Progenitor cell of endocrine pancreas (in vitro differentiated cells): ENCODE data around the gene FNDC3A. TPM values are rescaled to one million over a fixed set of nuclear protein-coding genes. Genes with fewer than 3 reads are reported as not detected.

Source experiments
- DNase-seq: peaks from one replicate; pipeline ENCODE4 v3.0.0; 2021; ENCODE audit warnings: low spot score; ENCODE audit not compliant: unreplicated experiment
- H3K27ac Mint-ChIP-seq: 2 replicates; pipeline ENCODE4 v1.8.0; 2021; ENCODE audit warnings: mild to moderate bottlenecking, moderate library complexity, mixed read lengths
- H3K27me3 Mint-ChIP-seq: 2 replicates; pipeline ENCODE4 v1.8.0; 2021; ENCODE audit warnings: mixed read lengths
- H3K36me3 Mint-ChIP-seq: 2 replicates; pipeline ENCODE4 v1.8.0; 2022; ENCODE audit warnings: mixed read lengths; ENCODE audit not compliant: insufficient read depth
- H3K4me1 Mint-ChIP-seq: 2 replicates; pipeline ENCODE4 v1.8.0; 2021; ENCODE audit warnings: low read depth, mixed read lengths
- H3K4me3 Mint-ChIP-seq: 2 replicates; pipeline ENCODE4 v1.8.0; 2021; ENCODE audit warnings: low read depth, mild to moderate bottlenecking, moderate library complexity, mixed read lengths
- H3K9me3 Mint-ChIP-seq: 2 replicates; pipeline ENCODE4 v1.8.0; 2021; ENCODE audit warnings: low read depth, mixed read lengths
- total RNA-seq: library from RNA; stranded (reverse); gene quantifications from 2 replicates; pipeline ENCODE4 v1.2.1, GENCODE V29; 2021
- TF ChIP-seq, protein P1 (sequence below): fragments of 200-600 bp; sonication (generic); IDR thresholded peaks from one replicate; pipeline ENCODE4 v1.5.0; 2021; ENCODE audit warnings: antibody characterized with exemption, mild to moderate bottlenecking; ENCODE audit not compliant: unreplicated experiment

Gene FNDC3A
- total RNA-seq, 1 donor from 2014 or later = 116 TPM

DNA sequence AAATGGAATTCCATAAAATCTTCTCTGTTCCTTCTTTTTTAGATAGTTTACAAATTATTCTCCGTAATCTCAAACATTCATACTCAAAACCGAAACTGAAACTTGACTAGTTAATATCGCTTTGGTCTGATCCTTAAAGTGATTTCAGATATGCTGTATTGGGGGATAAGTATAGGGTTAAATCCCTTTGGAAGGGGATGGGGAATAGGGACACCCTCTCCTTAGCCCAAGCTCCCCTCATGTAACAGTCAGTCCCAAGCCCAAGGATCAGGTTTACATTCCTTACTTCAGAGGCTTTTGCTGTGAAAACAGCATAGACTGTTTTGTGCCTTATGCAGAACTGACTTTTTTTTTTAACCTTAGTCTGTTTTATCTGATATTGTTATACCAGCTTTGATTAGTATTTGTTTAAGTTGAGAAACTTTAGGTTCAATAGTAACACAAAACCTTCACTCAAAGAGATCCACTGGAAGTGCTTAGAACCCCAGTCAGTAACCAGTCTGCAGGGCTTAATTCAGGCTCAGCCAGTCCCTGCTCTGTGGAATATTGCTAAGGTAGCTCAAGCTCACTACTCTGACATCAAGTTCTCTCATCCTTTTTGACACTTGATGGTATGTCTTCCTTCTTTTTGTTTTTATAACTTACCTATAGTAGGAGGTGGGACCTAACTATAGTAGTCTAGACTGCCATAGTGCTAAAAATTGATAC is 282.5 kb downstream of the FNDC3A start:
- Mint-ChIP-seq H3K27ac (no peak overlapping the region), H3K27me3 (no peaks in the 10 kb centered on the region), H3K4me3 (no peak overlapping the region), H3K9me3 (no peaks in the 10 kb centered on the region), H3K36me3 (peaks cover 21% of the 10 kb centered on the region), H3K4me1 (no peaks in the 10 kb centered on the region)
- TF ChIP-seq, protein P1, sequence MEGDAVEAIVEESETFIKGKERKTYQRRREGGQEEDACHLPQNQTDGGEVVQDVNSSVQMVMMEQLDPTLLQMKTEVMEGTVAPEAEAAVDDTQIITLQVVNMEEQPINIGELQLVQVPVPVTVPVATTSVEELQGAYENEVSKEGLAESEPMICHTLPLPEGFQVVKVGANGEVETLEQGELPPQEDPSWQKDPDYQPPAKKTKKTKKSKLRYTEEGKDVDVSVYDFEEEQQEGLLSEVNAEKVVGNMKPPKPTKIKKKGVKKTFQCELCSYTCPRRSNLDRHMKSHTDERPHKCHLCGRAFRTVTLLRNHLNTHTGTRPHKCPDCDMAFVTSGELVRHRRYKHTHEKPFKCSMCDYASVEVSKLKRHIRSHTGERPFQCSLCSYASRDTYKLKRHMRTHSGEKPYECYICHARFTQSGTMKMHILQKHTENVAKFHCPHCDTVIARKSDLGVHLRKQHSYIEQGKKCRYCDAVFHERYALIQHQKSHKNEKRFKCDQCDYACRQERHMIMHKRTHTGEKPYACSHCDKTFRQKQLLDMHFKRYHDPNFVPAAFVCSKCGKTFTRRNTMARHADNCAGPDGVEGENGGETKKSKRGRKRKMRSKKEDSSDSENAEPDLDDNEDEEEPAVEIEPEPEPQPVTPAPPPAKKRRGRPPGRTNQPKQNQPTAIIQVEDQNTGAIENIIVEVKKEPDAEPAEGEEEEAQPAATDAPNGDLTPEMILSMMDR = no peak
- DNase-seq = no peak

Other genes with a start within 250 kb of the FNDC3A start
- gene MLNR, start 244.4 kb downstream of the FNDC3A start, total RNA-seq = 0.24 and 0.31 TPM in 2 replicates